HEK293 (cell line): ENCODE results near the gene MOB1A.

ENCODE experiments used
- BCL11A ChIP-seq: fragments of 450-650 bp; formaldehyde crosslinking; IDR thresholded peaks from 2 replicates; pipeline ENCODE4 v1.5.1; 2016; ENCODE audit warnings: low read depth, missing biosample characterization, missing genetic modification characterization
- FEZF1 ChIP-seq: fragments of 450-650 bp; formaldehyde crosslinking; IDR thresholded peaks from 2 replicates; pipeline ENCODE4 v1.5.1; 2016; ENCODE audit warnings: missing biosample characterization, missing genetic modification characterization
- HOXD13 ChIP-seq: sonication (generic); formaldehyde crosslinking; IDR thresholded peaks from 2 replicates; pipeline ENCODE4 v1.8.0; 2022; ENCODE audit warnings: missing genetic modification reagents, borderline replicate concordance
- OVOL3 ChIP-seq: fragments of 450-650 bp; formaldehyde crosslinking; IDR thresholded peaks from 2 replicates; pipeline ENCODE4 v1.5.1; 2016; ENCODE audit warnings: missing biosample characterization, missing genetic modification characterization
- SP7 ChIP-seq: fragments of 450-650 bp; formaldehyde crosslinking; IDR thresholded peaks from 2 replicates; pipeline ENCODE4 v1.5.1; 2016; ENCODE audit warnings: missing biosample characterization, missing genetic modification characterization
- TCF7L2 ChIP-seq: IDR thresholded peaks from 2 replicates; pipeline ENCODE4 v1.6.1; 2011; ENCODE audit warnings: low read depth, mild to moderate bottlenecking, inconsistent platforms, low read length, moderate library complexity, borderline replicate concordance
- WT1 ChIP-seq: fragments of 450-650 bp; formaldehyde crosslinking; IDR thresholded peaks from 2 replicates; pipeline ENCODE4 v1.5.1; 2016; ENCODE audit warnings: missing biosample characterization, missing genetic modification characterization
- YY1 ChIP-seq: fragments of 450-650 bp; formaldehyde crosslinking; IDR thresholded peaks from 2 replicates; pipeline ENCODE4 v1.5.1; 2018; ENCODE audit warnings: missing biosample characterization, missing genetic modification characterization
- ZNF10 ChIP-seq: fragments of 450-650 bp; formaldehyde crosslinking; IDR thresholded peaks from 2 replicates; pipeline ENCODE4 v1.5.1; 2017; ENCODE audit warnings: missing biosample characterization, missing genetic modification characterization
- ZNF184 ChIP-seq: fragments of 450-650 bp; IDR thresholded peaks from 2 replicates; pipeline ENCODE4 v1.5.1; 2018; ENCODE audit warnings: missing biosample characterization, mild to moderate bottlenecking, missing genetic modification characterization
- ZNF2 ChIP-seq: fragments of 450-650 bp; formaldehyde crosslinking; IDR thresholded peaks from 2 replicates; pipeline ENCODE4 v1.5.1; 2016; ENCODE audit warnings: missing biosample characterization, missing genetic modification characterization
- ZNF211 ChIP-seq: fragments of 450-650 bp; formaldehyde crosslinking; IDR thresholded peaks from 2 replicates; pipeline ENCODE4 v1.5.1; 2016; ENCODE audit warnings: low read depth, missing biosample characterization, missing genetic modification characterization
- ZNF239 ChIP-seq: fragments of 450-650 bp; formaldehyde crosslinking; IDR thresholded peaks from 2 replicates; pipeline ENCODE4 v1.5.1; 2016; ENCODE audit warnings: missing biosample characterization, missing genetic modification characterization
- ZNF274 ChIP-seq, 2 experiments: fragments of 200-500 bp in 1 of 2; fragments of 450-650 bp in 1 of 2; sonication (Bioruptor generic) in 1 of 2; formaldehyde crosslinking in 1 of 2; IDR thresholded peaks; 2 replicates each; pipeline versions ENCODE4 v1.5.1 to v1.6.1; 2014 to 2016; ENCODE audit warnings: borderline replicate concordance in 1 of 2, inconsistent platforms in 1 of 2, low read length in 1 of 2, missing biosample characterization in 1 of 2, missing genetic modification characterization in 1 of 2
- ZNF292 ChIP-seq: fragments of 450-650 bp; formaldehyde crosslinking; IDR thresholded peaks from 2 replicates; pipeline ENCODE4 v1.5.1; 2016; ENCODE audit warnings: low read depth, missing biosample characterization, missing genetic modification characterization, borderline replicate concordance
- ZNF426 ChIP-seq: fragments of 450-650 bp; formaldehyde crosslinking; IDR thresholded peaks from 2 replicates; pipeline ENCODE4 v1.5.1; 2017; ENCODE audit warnings: missing biosample characterization, missing genetic modification characterization, mild to moderate bottlenecking, inconsistent platforms, moderate library complexity
- ZNF529 ChIP-seq: fragments of 450-650 bp; formaldehyde crosslinking; IDR thresholded peaks from 2 replicates; pipeline ENCODE4 v1.5.1; 2017; ENCODE audit warnings: missing genetic modification characterization, missing biosample characterization; ENCODE audit not compliant: insufficient replicate concordance
- ZNF555 ChIP-seq: fragments of 450-650 bp; formaldehyde crosslinking; conservative IDR thresholded peaks from 2 replicates; pipeline ENCODE4 v1.5.1; 2017; ENCODE audit warnings: missing biosample characterization, mild to moderate bottlenecking, missing genetic modification characterization, inconsistent platforms
- ZNF561 ChIP-seq: fragments of 450-650 bp; IDR thresholded peaks from 2 replicates; pipeline ENCODE4 v1.5.1; 2018; ENCODE audit warnings: missing biosample characterization, missing genetic modification characterization, borderline replicate concordance
- ZNF571 ChIP-seq: fragments of 450-650 bp; formaldehyde crosslinking; IDR thresholded peaks from 2 replicates; pipeline ENCODE4 v1.5.0; 2017; ENCODE audit warnings: missing biosample characterization, missing genetic modification characterization
- ZNF596 ChIP-seq: fragments of 450-650 bp; IDR thresholded peaks from 2 replicates; pipeline ENCODE4 v1.5.0; 2018; ENCODE audit warnings: missing biosample characterization, mild to moderate bottlenecking, missing genetic modification characterization, moderate library complexity
- ZNF600 ChIP-seq: fragments of 450-650 bp; formaldehyde crosslinking; IDR thresholded peaks from 2 replicates; pipeline ENCODE4 v1.5.1; 2016; ENCODE audit warnings: missing biosample characterization, missing genetic modification characterization
- ZNF623 ChIP-seq: fragments of 450-650 bp; formaldehyde crosslinking; IDR thresholded peaks from 2 replicates; pipeline ENCODE4 v1.5.1; 2016; ENCODE audit warnings: missing biosample characterization, missing genetic modification characterization
- ZNF629 ChIP-seq: fragments of 450-650 bp; formaldehyde crosslinking; IDR thresholded peaks from 2 replicates; pipeline ENCODE4 v1.5.1; 2017; ENCODE audit warnings: missing biosample characterization, missing genetic modification characterization
- ZNF670 ChIP-seq: fragments of 450-650 bp; formaldehyde crosslinking; IDR thresholded peaks from 2 replicates; pipeline ENCODE4 v1.5.1; 2016; ENCODE audit warnings: missing biosample characterization, missing genetic modification characterization, low read depth
- ZNF76 ChIP-seq: fragments of 450-650 bp; formaldehyde crosslinking; IDR thresholded peaks from 2 replicates; pipeline ENCODE4; 2016; ENCODE audit warnings: low read depth, missing biosample characterization, missing genetic modification characterization, borderline replicate concordance
- ZNF776 ChIP-seq: fragments of 450-650 bp; formaldehyde crosslinking; IDR thresholded peaks from 2 replicates; pipeline ENCODE4 v1.5.0; 2017; ENCODE audit warnings: missing biosample characterization, missing genetic modification characterization, borderline replicate concordance
- ZNF843 ChIP-seq: fragments of 450-650 bp; formaldehyde crosslinking; IDR thresholded peaks from 2 replicates; pipeline ENCODE4 v1.5.1; 2016; ENCODE audit warnings: missing biosample characterization, missing genetic modification characterization
- ZSCAN16 ChIP-seq: fragments of 450-650 bp; formaldehyde crosslinking; IDR thresholded peaks from 2 replicates; pipeline ENCODE4 v1.5.1; 2016; ENCODE audit warnings: missing biosample characterization, missing genetic modification characterization
- ZSCAN30 ChIP-seq: fragments of 450-650 bp; IDR thresholded peaks from 2 replicates; pipeline ENCODE4 v1.5.1; 2018; ENCODE audit warnings: missing biosample characterization, mild to moderate bottlenecking, missing genetic modification characterization, moderate library complexity
- ZXDB ChIP-seq: fragments of 450-650 bp; formaldehyde crosslinking; IDR thresholded peaks from 2 replicates; pipeline ENCODE4 v1.5.1; 2016; ENCODE audit warnings: missing biosample characterization, missing genetic modification characterization
- TF ChIP-seq, protein P1 (sequence below): fragments of 450-650 bp; IDR thresholded peaks from 2 replicates; pipeline ENCODE4 v1.5.1; 2018; ENCODE audit warnings: missing biosample characterization, mild to moderate bottlenecking, missing genetic modification characterization
- TF ChIP-seq, protein P2 (sequence below): fragments of 450-650 bp; formaldehyde crosslinking; IDR thresholded peaks from 2 replicates; pipeline ENCODE4 v1.5.1; 2016; ENCODE audit warnings: missing biosample characterization, missing genetic modification characterization
- TF ChIP-seq, protein P3 (sequence below): fragments of 450-650 bp; formaldehyde crosslinking; IDR thresholded peaks from 2 replicates; pipeline ENCODE4 v1.5.1; 2016; ENCODE audit warnings: missing biosample characterization, missing genetic modification characterization
- TF ChIP-seq, protein P4 (sequence below): fragments of 450-650 bp; formaldehyde crosslinking; IDR thresholded peaks from 2 replicates; pipeline ENCODE4 v1.5.1; 2016; ENCODE audit warnings: missing biosample characterization, missing genetic modification characterization
- TF ChIP-seq, protein P5 (sequence below): fragments of 450-650 bp; formaldehyde crosslinking; optimal IDR thresholded peaks from 2 replicates; pipeline ENCODE3; 2016; ENCODE audit warnings: missing biosample characterization, mild to moderate bottlenecking, missing genetic modification characterization

The MOB1A gene

DNA sequence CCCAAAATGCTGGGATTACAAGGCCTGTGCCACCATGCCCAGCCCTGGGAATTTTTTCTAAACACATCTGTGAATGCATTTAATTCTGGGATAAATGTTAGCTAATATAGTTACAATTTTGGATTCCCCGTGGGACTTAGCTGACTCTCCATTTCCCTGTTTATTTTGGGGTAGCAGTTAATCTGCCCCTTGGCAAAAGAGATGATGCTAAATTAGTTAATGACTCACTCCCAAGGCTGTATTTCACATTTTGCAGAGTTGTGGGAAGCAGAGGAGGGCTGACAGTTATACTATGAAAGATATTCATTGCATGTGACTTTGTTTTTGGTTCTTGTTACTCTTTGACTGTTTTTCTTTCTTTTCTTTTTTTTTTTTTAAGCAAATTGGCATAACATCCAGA lies 22.9 kb upstream of the MOB1A start (continued):
- no peak for TF ChIP-seq ZNF670
- no peak for TF ChIP-seq ZNF211 (tag by site-specific recombination)
- TF ChIP-seq TCF7L2, result no peak
- no peak for TF ChIP-seq ZNF561 (tag by site-specific recombination)
- no peak for TF ChIP-seq ZSCAN30 (tag by site-specific recombination)
- peak; percentile 95 for TF ChIP-seq ZNF2 (tag by site-specific recombination)
- TF ChIP-seq BCL11A (tag by site-specific recombination), result peak; percentile 15; the same call in 1 of the 2 replicates
- TF ChIP-seq ZNF274 (IDR thresholded peaks at IDR 0.05; ENCODE audit: low read length), result no peak
- TF ChIP-seq ZNF274 (tag by site-specific recombination; IDR thresholded peaks at IDR 0.05; ENCODE audit: borderline replicate concordance), result no peak
- TF ChIP-seq, protein P1, sequence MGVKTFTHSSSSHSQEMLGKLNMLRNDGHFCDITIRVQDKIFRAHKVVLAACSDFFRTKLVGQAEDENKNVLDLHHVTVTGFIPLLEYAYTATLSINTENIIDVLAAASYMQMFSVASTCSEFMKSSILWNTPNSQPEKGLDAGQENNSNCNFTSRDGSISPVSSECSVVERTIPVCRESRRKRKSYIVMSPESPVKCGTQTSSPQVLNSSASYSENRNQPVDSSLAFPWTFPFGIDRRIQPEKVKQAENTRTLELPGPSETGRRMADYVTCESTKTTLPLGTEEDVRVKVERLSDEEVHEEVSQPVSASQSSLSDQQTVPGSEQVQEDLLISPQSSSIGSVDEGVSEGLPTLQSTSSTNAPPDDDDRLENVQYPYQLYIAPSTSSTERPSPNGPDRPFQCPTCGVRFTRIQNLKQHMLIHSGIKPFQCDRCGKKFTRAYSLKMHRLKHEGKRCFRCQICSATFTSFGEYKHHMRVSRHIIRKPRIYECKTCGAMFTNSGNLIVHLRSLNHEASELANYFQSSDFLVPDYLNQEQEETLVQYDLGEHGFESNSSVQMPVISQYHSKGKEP (tag by site-specific recombination), result no peak
- no peak for TF ChIP-seq ZNF10
- peak; percentile 61; the same call in 1 of the 2 replicates for TF ChIP-seq ZNF76 (tag by site-specific recombination)
- TF ChIP-seq ZNF426 (tag by site-specific recombination), result no peak
- no peak for TF ChIP-seq ZNF529 (tag by site-specific recombination)
- TF ChIP-seq, protein P2, sequence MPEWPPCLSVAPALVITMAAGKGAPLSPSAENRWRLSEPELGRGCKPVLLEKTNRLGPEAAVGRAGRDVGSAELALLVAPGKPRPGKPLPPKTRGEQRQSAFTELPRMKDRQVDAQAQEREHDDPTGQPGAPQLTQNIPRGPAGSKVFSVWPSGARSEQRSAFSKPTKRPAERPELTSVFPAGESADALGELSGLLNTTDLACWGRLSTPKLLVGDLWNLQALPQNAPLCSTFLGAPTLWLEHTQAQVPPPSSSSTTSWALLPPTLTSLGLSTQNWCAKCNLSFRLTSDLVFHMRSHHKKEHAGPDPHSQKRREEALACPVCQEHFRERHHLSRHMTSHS (tag by site-specific recombination), result no peak
- TF ChIP-seq, protein P3, sequence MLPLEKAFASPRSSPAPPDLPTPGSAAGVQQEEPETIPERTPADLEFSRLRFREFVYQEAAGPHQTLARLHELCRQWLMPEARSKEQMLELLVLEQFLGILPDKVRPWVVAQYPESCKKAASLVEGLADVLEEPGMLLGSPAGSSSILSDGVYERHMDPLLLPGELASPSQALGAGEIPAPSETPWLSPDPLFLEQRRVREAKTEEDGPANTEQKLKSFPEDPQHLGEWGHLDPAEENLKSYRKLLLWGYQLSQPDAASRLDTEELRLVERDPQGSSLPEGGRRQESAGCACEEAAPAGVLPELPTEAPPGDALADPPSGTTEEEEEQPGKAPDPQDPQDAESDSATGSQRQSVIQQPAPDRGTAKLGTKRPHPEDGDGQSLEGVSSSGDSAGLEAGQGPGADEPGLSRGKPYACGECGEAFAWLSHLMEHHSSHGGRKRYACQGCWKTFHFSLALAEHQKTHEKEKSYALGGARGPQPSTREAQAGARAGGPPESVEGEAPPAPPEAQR (tag by site-specific recombination), result no peak
- no peak for TF ChIP-seq FEZF1 (tag by site-specific recombination)
- TF ChIP-seq, protein P4, sequence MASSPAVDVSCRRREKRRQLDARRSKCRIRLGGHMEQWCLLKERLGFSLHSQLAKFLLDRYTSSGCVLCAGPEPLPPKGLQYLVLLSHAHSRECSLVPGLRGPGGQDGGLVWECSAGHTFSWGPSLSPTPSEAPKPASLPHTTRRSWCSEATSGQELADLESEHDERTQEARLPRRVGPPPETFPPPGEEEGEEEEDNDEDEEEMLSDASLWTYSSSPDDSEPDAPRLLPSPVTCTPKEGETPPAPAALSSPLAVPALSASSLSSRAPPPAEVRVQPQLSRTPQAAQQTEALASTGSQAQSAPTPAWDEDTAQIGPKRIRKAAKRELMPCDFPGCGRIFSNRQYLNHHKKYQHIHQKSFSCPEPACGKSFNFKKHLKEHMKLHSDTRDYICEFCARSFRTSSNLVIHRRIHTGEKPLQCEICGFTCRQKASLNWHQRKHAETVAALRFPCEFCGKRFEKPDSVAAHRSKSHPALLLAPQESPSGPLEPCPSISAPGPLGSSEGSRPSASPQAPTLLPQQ (tag by site-specific recombination), result no peak
- TF ChIP-seq ZNF629 (tag by site-specific recombination), result peak; percentile 73
- peak; percentile 72 for TF ChIP-seq WT1 (tag by site-specific recombination)
- TF ChIP-seq ZNF843, result no peak
- no peak for TF ChIP-seq ZNF596 (tag by site-specific recombination)
- TF ChIP-seq ZNF292 (tag by site-specific recombination), result no peak
- no peak for TF ChIP-seq ZNF600 (tag by site-specific recombination)
- TF ChIP-seq OVOL3 (tag by site-specific recombination), result 0 out of 2 replicates have a peak, but pooled peaks have one; percentile 37
- no peak for TF ChIP-seq ZNF776 (tag by site-specific recombination)
- no peak for TF ChIP-seq ZNF623 (tag by site-specific recombination)
- no peak for TF ChIP-seq ZNF571 (tag by site-specific recombination)
- peak; percentile 54; the same call in 1 of the 2 replicates for TF ChIP-seq SP7 (tag by site-specific recombination)
- no peak for TF ChIP-seq ZSCAN16
- TF ChIP-seq, protein P5, sequence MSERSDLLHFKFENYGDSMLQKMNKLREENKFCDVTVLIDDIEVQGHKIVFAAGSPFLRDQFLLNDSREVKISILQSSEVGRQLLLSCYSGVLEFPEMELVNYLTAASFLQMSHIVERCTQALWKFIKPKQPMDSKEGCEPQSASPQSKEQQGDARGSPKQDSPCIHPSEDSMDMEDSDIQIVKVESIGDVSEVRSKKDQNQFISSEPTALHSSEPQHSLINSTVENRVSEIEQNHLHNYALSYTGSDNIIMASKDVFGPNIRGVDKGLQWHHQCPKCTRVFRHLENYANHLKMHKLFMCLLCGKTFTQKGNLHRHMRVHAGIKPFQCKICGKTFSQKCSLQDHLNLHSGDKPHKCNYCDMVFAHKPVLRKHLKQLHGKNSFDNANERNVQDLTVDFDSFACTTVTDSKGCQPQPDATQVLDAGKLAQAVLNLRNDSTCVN, result no peak
- TF ChIP-seq ZNF239 (tag by site-specific recombination), result no peak
- TF ChIP-seq ZXDB (tag by site-specific recombination), result 0 out of 2 replicates have a peak, but pooled peaks have one; percentile 35
- no peak for TF ChIP-seq ZNF555
- TF ChIP-seq YY1 (tag by site-specific recombination), result no peak
- no peak for TF ChIP-seq HOXD13 (CRISPR knock-in tag)
- TF ChIP-seq ZNF184 (tag by site-specific recombination), result no peak
